Measurements from ENCODE around the gene PIGU. TPM values are rescaled to one million over a fixed set of nuclear protein-coding genes. Genes with fewer than 3 reads are reported as not detected.
"Not testable (repeated sequence)": the region's sequence is repeated elsewhere in the genome, so short reads cannot be mapped to it uniquely, and the experiment has no call there.

Gene PIGU
- total RNA-seq, 1 experiment from 2014 or later = 50.5 TPM

DNA sequence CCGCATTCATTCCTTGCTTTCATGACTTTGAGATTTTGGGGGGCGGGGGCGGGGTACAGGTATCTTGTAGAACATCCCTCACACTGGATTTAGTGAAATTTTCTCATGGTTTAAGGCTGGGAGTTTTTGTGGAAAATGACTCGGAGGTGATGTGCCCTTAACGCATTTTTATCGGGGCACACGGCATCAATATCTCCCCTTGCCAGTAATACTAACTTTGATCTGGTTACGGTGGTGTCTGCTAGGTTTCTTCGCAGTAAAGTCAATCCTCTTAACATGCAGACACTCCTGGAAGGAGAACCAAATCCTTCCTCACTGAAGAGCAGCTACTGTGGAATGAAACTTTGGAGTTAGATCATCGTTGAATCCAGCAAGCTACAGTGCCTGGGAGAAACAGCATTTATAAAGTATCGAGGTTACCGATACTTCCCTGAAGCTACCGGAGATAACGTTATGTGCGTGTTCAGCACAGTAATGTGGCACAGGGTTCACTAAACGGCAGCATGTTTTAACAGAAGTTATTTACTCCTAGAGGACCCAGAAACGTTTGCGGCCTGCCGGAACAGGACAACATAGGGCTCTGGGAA, 161.9 kb downstream of the PIGU start:
- H3K36me3 ChIP-seq = peaks cover 13% of the 10 kb centered on the region
- no peaks in the 10 kb centered on the region for H3K4me1 ChIP-seq
- H3K9me3 ChIP-seq (replicated peaks) = no peaks in the 10 kb centered on the region
- H3K27ac ChIP-seq = no peak overlapping the region
- DNase-seq = no peak
- H3K27me3 ChIP-seq = no peaks in the 10 kb centered on the region
- peak overlapping the region; percentile 91 for H3K4me3 ChIP-seq

DNA sequence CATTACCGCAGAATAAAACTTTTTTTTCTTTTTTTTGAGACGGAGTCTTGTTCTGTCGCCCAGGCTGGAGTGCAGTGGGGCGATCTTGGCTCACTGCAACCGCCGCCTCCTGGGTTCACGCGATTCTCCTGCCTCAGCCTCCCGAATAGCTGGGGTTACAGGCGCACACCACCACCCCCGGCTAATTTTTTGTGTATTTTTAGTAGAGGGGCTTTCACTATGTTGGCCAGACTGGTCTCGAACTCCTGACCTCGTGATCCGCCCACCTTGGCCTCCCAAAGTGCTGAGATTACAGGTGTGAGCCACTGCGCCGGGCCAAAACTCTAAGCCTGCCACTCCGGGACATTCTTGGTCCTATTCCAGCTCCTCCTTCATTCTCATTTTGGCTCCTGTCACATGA, 162.9 kb downstream of the PIGU start:
- H3K27me3 ChIP-seq, DNase-seq, H3K27ac ChIP-seq: not testable (repeated sequence)

DNA sequence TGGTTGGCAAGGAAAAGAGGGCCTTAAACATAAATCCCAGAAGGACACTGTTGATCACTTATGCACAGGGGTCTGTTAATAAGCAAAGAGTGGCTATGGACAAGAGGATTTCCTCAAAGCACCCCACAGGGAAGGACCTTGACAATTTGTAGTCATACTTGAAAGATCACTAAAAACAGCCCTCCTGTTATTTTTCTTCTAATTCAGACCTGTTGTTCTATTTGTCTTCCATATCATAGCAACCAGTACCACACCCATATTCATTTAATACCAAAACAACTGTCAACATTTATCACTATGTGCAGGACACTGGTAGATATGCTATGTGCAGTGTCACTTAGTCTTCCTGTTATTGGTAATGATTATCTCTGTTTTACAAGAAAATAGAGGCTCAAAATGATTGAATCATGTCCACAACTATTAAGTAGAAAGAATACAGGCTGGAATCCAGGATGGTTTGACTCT, 163.9 kb downstream of the PIGU start:
- no peaks in the 10 kb centered on the region for H3K9me3 ChIP-seq (replicated peaks)

More for the DNA sequence above, 162.9 kb downstream of the PIGU start:
- peaks cover 22% of the 10 kb centered on the region for H3K36me3 ChIP-seq
- not testable (repeated sequence) for H3K4me3 ChIP-seq; H3K4me1 ChIP-seq; H3K9me3 ChIP-seq (replicated peaks)

DNA sequence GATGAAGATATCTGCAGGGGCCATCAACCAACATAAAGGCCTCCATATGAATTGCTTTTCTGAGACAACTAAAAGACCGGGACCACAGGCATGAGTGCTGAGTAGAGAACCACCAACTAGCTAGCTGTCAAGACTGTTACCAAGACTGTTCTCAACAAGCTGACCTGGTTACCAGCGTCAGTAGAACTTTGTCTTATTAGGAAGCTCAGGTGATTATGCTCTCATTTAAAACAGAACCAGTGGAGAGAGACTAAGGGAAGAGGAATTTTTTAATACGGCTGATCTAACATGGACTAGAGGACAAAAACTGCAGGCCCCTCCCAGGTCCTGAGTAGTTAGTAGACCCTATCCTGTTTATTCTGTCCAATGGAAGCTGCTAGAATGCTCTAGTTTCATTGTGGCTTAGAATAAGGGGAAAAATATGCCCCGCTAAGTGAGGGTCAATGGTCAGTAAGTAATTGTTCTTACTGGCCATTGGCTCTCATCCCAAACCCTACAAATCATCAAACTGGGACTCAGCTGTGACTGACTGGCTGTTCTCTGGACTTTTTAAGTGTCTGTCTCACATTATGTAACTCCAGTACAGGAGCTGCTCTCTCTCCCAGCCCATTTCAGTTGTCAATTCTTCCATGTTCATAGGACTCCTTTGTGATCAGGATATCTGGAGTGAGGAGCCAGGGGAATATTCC, 164.5 kb downstream of the PIGU start:
- no peaks in the 10 kb centered on the region for H3K9me3 ChIP-seq (replicated peaks)
- H3K27ac ChIP-seq = no peak overlapping the region
- H3K27me3 ChIP-seq = no peaks in the 10 kb centered on the region
- DNase-seq = no peak
- H3K36me3 ChIP-seq = peaks cover 38% of the 10 kb centered on the region
- H3K4me3 ChIP-seq = no peak overlapping the region
- H3K4me1 ChIP-seq = no peaks in the 10 kb centered on the region

More for the DNA sequence above, 163.9 kb downstream of the PIGU start:
- H3K4me3 ChIP-seq = no peak overlapping the region
- no peak for DNase-seq
- H3K36me3 ChIP-seq = peaks cover 33% of the 10 kb centered on the region
- H3K27ac ChIP-seq = no peak overlapping the region
- H3K4me1 ChIP-seq = no peaks in the 10 kb centered on the region
- no peaks in the 10 kb centered on the region for H3K27me3 ChIP-seq

DNA sequence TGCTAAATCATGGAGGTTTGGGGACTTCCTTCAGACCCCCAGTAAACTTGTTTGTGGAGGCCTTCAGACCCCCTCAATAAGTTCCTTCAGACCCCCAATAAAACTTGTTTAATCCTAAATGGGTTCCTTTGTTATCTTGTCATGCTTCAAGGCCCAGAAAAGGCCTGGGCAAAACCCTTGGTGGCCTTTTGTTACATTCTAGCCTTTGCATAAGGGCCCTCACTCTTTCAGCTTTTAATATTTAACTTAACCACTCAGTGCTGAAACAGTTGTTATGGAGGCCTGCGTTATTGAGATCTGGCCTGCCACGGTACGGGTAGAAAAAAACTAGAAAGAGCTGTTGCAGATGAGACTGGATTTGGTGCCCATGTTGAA, 165.0 kb downstream of the PIGU start:
- Histone ChIP-seq H3K4me3 (no peak overlapping the region), H3K36me3 (peaks cover 41% of the 10 kb centered on the region), H3K9me3 (replicated peaks) (no peaks in the 10 kb centered on the region), H3K27me3 (no peaks in the 10 kb centered on the region), H3K27ac (no peak overlapping the region), H3K4me1 (no peaks in the 10 kb centered on the region)
- DNase-seq = no peak

DNA sequence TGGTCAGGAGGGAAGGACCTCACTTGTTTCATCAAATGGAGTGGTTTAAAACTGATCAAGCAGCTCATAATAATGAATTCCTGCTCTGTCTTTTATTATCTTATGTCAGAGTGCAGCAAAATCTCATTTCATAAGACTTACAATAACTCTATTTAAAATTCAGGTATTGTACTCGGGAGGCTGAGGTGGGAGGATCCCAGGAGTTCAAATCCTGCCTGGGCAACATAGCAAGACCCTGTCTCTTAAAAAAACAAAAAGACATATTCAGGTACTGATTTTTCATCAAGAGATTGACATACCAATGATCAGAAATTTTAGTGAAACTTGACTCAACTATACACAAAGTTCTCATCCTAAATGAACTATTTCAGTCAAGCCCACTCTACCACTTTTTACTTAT, 166.3 kb downstream of the PIGU start:
- H3K4me1 ChIP-seq = no peaks in the 10 kb centered on the region
- no peak overlapping the region for H3K4me3 ChIP-seq
- peaks cover 54% of the 10 kb centered on the region for H3K36me3 ChIP-seq
- H3K27ac ChIP-seq = no peak overlapping the region
- H3K9me3 ChIP-seq (replicated peaks) = no peaks in the 10 kb centered on the region
- no peaks in the 10 kb centered on the region for H3K27me3 ChIP-seq
- no peak for DNase-seq

Other genes with a start within 250 kb of the PIGU start
- 199 and 256 TPM in 2 replicates for gene DYNLRB1, start 160.7 kb downstream of the PIGU start, total RNA-seq (2014; rRNA removed; shearing (Covaris generic))
- gene MAP1LC3A, start 118.4 kb downstream of the PIGU start, total RNA-seq (2014; rRNA removed; shearing (Covaris generic)) = 0.10 and 0.23 TPM in 2 replicates
- 4.9 and 5.8 TPM in 2 replicates for gene TP53INP2, start 27.3 kb upstream of the PIGU start, total RNA-seq (2014; rRNA removed; shearing (Covaris generic))
- 21.5 and 22.2 TPM in 2 replicates for gene NCOA6, start 148.6 kb upstream of the PIGU start, total RNA-seq (2014; rRNA removed; shearing (Covaris generic))
- 7.5 and 11.8 TPM in 2 replicates for gene GGT7, start 195.8 kb upstream of the PIGU start, total RNA-seq (2014; rRNA removed; shearing (Covaris generic))
- 14.8 and 18.0 TPM in 2 replicates for gene ACSS2, start 199.5 kb upstream of the PIGU start, total RNA-seq (2014; rRNA removed; shearing (Covaris generic))